Measurements from ENCODE around the gene UNC5B.

The UNC5B gene

DNA sequence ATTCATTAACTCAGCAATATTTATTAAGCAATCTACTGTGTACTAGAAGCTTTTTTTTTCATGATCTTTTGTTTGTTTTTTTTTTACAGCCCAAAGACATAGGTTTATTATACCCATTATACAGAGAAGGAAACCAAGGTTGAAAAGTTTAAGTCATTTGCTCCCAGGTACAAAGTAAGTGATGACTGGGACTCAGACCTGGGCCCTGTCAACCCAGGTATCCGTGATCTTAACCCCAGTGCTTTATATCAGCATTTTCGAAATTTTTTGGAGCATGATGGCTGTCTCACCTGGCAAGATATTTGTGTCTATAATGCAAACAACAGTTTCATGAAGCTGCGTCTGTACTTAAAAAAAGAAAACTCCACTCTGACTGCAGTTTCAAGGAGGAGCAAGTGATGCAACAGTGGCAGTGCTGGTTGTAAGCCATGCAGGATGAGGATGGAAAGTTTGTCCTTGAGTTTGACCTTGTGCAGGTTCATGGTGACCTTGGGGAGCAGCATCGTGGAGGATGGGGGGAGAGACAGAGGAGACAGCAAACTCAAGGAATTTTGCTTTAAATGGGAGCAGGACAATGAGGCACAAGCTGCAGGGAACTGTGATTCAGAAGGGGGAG lies 118.5 kb downstream of the UNC5B start:
- FAIRE-seq (no peak), DNase-seq (ENCODE audit: insufficient read length) (no peak)
- no peak for TF ChIP-seq POLR2A (IDR thresholded peaks at IDR 0.05; ENCODE audit: low read depth, low read length)
- TF ChIP-seq TAF1 (IDR thresholded peaks at IDR 0.05; ENCODE audit: borderline replicate concordance, low read depth, low read length) = no peak
- TF ChIP-seq POLR2AphosphoS5 (IDR thresholded peaks at IDR 0.05; ENCODE audit: low read depth, low read length) = no peak

DNA sequence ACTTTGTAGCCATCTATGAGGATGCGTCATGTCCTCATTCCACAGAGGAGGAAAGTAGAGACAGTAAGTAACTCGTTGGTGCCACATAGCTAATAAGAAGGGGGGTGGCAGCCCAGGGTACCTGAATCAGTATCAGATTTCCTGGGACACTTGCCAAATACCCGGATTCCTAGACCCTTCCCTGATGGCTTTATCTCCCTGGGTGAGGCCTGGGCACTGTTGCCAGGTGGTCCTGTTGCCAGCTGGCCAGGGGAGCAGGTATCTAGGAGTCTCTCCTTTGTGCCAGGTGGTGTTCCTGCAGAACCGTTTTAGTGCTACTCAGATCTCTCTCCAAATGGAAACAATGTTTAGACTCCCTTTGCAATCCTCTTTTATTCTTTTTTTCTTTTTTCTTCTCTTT lies 119.4 kb downstream of the UNC5B start:
- DNase-seq (ENCODE audit: insufficient read length) (no peak), FAIRE-seq (no peak)
- TF ChIP-seq POLR2A (IDR thresholded peaks at IDR 0.05; ENCODE audit: low read depth, low read length) (no peak), POLR2AphosphoS5 (IDR thresholded peaks at IDR 0.05; ENCODE audit: low read depth, low read length) (no peak), TAF1 (IDR thresholded peaks at IDR 0.05; ENCODE audit: borderline replicate concordance, low read depth, low read length) (no peak)

DNA sequence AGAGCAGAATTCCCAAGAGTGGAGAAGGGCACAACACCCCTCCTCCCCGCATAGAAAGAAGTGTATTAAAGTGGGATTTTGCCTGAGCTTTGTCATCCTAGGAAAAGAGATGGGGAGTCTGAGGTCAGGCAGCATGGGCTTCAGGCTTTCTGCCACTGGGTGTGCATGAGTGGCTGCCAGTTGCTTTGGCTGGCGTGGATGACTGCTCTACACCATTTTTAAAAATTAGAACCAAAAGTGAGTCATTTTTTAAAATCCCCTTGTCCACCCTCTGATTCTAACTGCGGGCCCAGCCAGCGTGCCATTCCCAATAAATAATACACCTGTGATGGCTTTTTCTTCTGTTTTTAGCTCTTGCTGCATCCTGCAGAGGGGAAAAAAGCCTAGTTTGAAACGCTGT lies 120.1 kb downstream of the UNC5B start:
- no peak for DNase-seq (ENCODE audit: insufficient read length)
- TF ChIP-seq TAF1 (IDR thresholded peaks at IDR 0.05; ENCODE audit: borderline replicate concordance, low read depth, low read length) (no peak), POLR2A (IDR thresholded peaks at IDR 0.05; ENCODE audit: low read depth, low read length) (no peak), POLR2AphosphoS5 (IDR thresholded peaks at IDR 0.05; ENCODE audit: low read depth, low read length) (no peak)
- FAIRE-seq = no peak

DNA sequence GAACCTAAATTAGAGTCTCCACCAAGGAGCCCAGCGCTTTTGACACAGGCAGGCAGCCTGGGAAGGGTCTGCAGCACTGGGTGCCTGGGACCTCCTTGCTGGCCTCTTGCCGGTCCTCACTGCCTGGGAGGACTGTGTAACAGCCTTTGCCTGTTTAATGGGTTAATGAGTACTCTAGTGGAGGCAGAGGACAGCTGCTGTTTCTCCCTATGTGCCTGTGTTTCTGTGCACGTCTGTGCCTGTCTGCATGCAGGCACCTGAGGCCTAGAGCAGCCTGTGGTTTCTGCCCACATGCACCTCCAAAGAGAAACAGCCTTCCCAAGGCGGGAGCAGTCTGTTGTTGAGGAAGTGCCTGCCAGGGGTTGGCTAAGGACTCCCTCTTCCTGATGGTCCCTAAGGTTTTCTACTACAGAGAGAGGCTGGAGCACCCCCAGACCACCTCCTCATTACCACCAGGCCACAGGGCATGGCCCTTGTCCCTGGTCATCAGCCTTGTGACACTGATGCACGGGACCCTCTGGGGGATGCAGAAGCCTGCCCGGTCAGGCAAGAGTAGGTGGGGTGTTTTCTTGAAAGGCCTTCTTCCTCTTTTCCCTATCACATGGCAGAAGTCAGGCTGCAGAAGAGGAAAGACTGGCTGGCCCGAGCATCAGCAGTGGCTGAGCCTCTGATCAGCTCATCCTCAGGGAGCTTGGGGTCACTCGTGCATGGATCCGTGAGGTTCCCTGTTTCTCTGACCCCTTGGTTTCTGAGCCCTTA lies 120.9 kb downstream of the UNC5B start:
- no peak for DNase-seq (ENCODE audit: insufficient read length)
- no peak for TF ChIP-seq TAF1 (IDR thresholded peaks at IDR 0.05; ENCODE audit: borderline replicate concordance, low read depth, low read length)
- TF ChIP-seq POLR2AphosphoS5 (IDR thresholded peaks at IDR 0.05; ENCODE audit: low read depth, low read length) = no peak
- no peak for TF ChIP-seq POLR2A (IDR thresholded peaks at IDR 0.05; ENCODE audit: low read depth, low read length)
- no peak for FAIRE-seq

DNA sequence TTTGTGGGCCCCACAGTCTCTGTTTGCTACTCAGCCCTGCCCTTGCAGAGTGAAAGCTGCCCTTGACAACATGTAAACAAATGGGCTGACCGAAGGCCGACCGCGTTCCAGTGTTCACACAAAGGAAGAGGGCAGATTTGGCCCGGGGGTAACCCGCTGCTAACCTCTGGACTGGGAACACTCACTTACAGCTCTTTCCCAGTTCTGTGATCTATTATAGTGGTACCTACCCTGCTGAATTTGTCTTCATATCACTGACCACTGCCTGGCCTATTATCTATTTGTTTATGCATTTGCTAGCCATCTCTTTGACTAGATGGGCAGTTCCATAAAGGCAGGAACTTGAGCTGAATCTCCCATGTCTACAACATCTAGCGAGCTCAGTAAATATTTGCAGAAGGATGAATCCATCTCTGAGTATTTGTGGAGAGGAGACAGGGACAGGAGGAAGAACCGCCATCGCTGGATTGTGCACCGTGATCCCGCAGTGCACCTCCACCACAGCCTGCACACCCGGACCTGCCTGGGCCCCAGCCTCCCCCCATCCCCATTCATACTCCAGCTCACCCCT lies 121.9 kb downstream of the UNC5B start:
- no peak for TF ChIP-seq TAF1 (IDR thresholded peaks at IDR 0.05; ENCODE audit: borderline replicate concordance, low read depth, low read length)
- no peak for TF ChIP-seq POLR2AphosphoS5 (IDR thresholded peaks at IDR 0.05; ENCODE audit: low read depth, low read length)
- no peak for TF ChIP-seq POLR2A (IDR thresholded peaks at IDR 0.05; ENCODE audit: low read depth, low read length)
- FAIRE-seq = no peak
- no peak for DNase-seq (ENCODE audit: insufficient read length)

DNA sequence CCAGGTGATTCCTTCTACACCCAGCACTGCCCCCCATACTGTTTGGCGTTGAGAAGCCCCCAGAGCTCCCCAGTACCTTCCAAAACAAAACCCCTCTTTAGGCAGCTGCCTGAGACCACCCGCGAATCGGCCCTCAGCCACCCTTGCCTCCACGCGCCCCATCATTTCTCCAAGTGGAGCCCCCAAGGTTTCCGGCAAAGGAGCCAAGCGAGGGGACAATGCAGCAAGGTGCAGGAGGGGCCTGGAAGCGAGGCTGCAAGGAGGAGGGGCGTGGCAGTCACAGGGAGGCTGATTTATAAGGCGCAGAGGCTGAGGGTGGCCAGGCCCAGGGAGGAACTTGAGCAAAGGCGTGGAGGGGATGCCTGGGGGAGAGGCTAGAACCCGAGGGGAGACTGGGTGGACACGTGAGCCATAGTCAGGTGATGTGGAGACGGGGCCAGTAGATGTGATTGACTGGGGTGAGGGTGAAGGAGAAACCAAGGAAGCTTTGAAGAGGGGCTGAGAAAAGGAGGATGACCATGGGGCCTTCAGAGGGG lies 122.9 kb downstream of the UNC5B start:
- TF ChIP-seq POLR2AphosphoS5 (IDR thresholded peaks at IDR 0.05; ENCODE audit: low read depth, low read length) (no peak), POLR2A (IDR thresholded peaks at IDR 0.05; ENCODE audit: low read depth, low read length) (no peak), TAF1 (IDR thresholded peaks at IDR 0.05; ENCODE audit: borderline replicate concordance, low read depth, low read length) (no peak)
- FAIRE-seq (no peak), DNase-seq (ENCODE audit: insufficient read length) (no peak)

DNA sequence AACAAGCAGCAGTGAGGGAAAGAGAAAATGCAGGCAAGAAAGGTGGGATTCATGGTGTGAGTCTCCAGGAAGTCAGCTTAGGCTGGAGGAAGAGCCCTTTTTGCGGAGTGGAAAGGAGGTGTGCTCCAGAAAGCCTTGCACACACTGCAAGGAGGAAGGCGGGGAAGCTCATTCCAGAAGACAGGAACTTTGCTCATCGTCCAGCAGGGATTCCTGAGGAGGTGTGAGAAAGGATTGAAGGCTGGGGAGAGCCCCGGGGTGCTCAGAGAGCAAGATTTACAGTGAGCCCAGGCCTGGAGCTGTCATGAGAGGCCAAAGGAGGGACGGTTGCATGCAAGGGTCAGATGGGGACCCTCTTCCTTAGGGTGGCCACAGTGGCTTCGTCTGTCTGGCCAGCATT lies 124.3 kb downstream of the UNC5B start:
- FAIRE-seq = no peak
- TF ChIP-seq POLR2AphosphoS5 (IDR thresholded peaks at IDR 0.05; ENCODE audit: low read depth, low read length) (no peak), TAF1 (IDR thresholded peaks at IDR 0.05; ENCODE audit: borderline replicate concordance, low read depth, low read length) (no peak), POLR2A (IDR thresholded peaks at IDR 0.05; ENCODE audit: low read depth, low read length) (no peak)
- DNase-seq (ENCODE audit: insufficient read length) = no peak

DNA sequence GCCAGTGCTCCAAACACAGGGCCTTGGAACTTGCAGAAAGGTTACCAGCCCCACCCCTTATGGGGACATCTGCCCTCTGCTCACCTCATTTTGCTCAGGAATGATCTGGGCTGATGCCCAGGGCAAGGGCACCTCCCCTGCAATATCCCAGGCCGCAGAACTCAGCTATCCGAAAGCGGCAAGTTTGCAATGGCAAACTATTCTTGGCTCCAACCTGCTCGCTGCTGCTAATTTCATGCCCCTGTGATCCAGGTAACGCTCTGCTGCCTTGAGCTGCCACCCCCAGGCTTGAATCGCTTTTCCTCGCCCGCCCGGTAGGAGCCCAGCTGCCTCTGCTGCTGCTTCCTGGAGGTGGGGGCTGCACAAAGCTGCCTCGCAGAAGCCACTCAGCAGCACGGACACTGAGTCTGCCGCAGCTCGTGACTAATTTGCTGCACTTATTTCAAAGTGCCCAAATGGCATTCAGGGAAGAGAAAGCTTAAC lies 124.9 kb downstream of the UNC5B start:
- no peak for TF ChIP-seq POLR2A (IDR thresholded peaks at IDR 0.05; ENCODE audit: low read depth, low read length)
- FAIRE-seq = no peak
- no peak for DNase-seq (ENCODE audit: insufficient read length)

DNA sequence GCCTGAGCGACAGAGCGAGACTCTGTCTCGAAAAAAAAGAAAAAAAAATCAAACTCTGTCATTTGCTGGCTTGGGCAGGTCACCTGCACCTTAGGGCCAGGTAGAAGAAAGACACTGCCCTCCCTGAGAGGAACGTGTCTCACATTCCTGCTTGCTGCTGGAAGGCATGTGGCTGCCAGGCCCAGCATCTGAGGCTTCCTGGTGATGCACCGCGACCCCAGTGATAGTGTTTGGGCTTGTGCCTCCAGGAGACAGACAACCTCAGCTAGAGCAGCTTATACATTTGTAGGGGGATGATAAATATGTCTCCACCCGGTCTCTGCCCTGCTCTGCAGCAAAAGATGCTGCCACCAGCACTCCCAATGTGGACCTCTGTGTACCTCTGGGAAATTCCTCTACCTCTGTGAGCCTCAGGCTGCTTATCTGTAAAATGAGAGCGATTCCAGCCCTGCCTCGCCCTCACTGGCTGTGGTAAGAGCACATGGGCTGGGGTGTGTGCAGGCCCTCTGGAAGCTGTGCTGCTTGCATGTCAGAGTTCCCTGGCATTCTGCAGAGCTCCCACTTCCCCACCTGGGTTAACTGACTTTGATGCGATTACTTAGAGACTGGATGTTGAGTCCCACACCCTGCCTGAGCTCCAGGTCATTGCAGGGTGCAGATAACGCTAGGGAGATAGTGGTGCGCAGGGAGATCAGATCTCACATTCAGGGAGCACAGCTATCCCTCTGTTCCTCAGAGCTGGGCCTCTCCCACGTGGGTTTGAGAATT lies 126.5 kb downstream of the UNC5B start:
- TF ChIP-seq POLR2AphosphoS5 (IDR thresholded peaks at IDR 0.05; ENCODE audit: low read depth, low read length) (no peak), TAF1 (IDR thresholded peaks at IDR 0.05; ENCODE audit: borderline replicate concordance, low read depth, low read length) (no peak), POLR2A (IDR thresholded peaks at IDR 0.05; ENCODE audit: low read depth, low read length) (no peak)
- DNase-seq (ENCODE audit: insufficient read length) (no peak), FAIRE-seq (no peak)

DNA sequence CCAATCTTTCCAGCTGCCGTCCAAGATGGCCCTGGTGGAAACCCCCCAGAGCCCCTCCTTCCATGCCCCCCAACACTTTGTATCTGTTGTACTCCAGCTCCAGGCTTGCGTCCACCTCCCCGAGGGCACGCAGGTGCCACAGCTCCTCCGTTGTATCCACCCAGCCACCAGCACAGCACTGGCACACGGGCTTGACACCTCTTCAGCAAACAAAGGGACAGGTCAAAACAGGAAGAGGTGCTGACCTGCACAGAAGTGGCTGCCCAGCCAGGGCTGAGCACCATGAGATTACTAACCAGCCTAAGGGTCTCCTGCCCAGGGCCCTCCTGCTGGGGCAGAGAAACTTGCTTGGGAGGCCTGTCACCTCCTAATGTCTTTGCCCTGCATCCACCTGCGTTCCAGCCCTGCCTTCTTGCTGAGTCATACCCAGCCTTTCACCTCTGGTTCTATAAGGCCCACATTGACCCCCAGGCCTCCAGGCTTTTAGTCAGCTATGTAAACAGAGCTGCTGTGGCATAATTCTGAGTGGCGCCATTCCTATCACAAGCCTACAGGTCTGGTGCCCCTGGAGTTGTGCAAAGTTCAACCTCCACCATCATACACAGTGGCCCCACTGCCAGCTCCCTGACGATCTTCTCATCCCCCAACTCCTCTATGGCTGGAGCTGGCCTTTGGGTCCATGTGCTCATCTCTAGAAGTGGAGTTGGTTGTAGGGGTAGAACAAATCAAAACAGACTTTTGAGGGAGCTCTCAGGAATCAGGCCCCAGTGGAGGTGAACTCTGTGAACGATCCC lies 127.6 kb downstream of the UNC5B start:
- no peak for DNase-seq (ENCODE audit: insufficient read length)
- no peak for FAIRE-seq
- TF ChIP-seq POLR2A (IDR thresholded peaks at IDR 0.05; ENCODE audit: low read depth, low read length) (no peak), POLR2AphosphoS5 (IDR thresholded peaks at IDR 0.05; ENCODE audit: low read depth, low read length) (no peak)
